HEK293 (cell line): ENCODE data around the gene MAP3K6.

Source experiments
- CTCF ChIA-PET: fragments of 350-600 bp; formaldehyde crosslinking; extraction: SDS; loops from one replicate; lab custom pipeline; 2021; ENCODE audit warnings: antibody characterized with exemption; lab: Yijun Ruan, JAX
- POLR2A ChIA-PET: fragments of 300-600 bp; formaldehyde crosslinking; extraction: SDS; loops from one replicate; lab custom pipeline; 2020; ENCODE audit warnings: antibody characterized with exemption, inconsistent platforms; lab: Yijun Ruan, JAX
- H3K27ac ChIP-seq: fragments of 200-500 bp; sonication (Bioruptor generic); 2 replicates; pipeline ENCODE4 v1.5.1; 2014; ENCODE audit warnings: low read depth, low read length, control low read depth, inconsistent platforms; ENCODE audit errors: extremely low read depth
- H3K36me3 ChIP-seq, 2 experiments: fragments of 200-500 bp in 1 of 2; sonication (Bioruptor generic) in 1 of 2; 1 replicate in 1 of 2; 2 replicates in 1 of 2; pipeline ENCODE4 v1.5.1; 2014 to 2017; ENCODE audit warnings: inconsistent platforms in 2 of 2, low read length in 2 of 2; ENCODE audit not compliant: control insufficient read depth in 2 of 2, insufficient read depth in 1 of 2
- H3K4me1 ChIP-seq: fragments of 200-500 bp; sonication (Bioruptor generic); 2 replicates; pipeline ENCODE4 v1.5.1; 2014; ENCODE audit warnings: mild to moderate bottlenecking, low read length, inconsistent platforms; ENCODE audit not compliant: control insufficient read depth, insufficient read depth
- H3K4me3 ChIP-seq: 2 replicates; pipeline ENCODE4 v1.5.1; 2011; ENCODE audit warnings: low read depth, mild to moderate bottlenecking, control low read depth, low read length, moderate library complexity
- H3K9me3 ChIP-seq: fragments of 200-500 bp; sonication (Bioruptor generic); 2 replicates; pipeline ENCODE4 v1.5.1; 2014; ENCODE audit warnings: low read depth, low read length, inconsistent platforms; ENCODE audit not compliant: control insufficient read depth, insufficient read depth
- CTCF ChIP-seq: fragments of 450-650 bp; formaldehyde crosslinking; IDR thresholded peaks from 2 replicates; pipeline ENCODE4 v1.5.1; 2016; ENCODE audit warnings: missing biosample characterization, missing genetic modification characterization
- GLIS2 ChIP-seq: fragments of 450-650 bp; formaldehyde crosslinking; IDR thresholded peaks from 2 replicates; pipeline ENCODE4 v1.5.1; 2016; ENCODE audit warnings: missing biosample characterization, missing genetic modification characterization
- IKZF3 ChIP-seq: fragments of 450-650 bp; IDR thresholded peaks from 2 replicates; pipeline ENCODE4 v1.5.0; 2018; ENCODE audit warnings: missing biosample characterization, mild to moderate bottlenecking, missing genetic modification characterization, moderate library complexity
- OSR2 ChIP-seq: fragments of 450-650 bp; formaldehyde crosslinking; IDR thresholded peaks from 2 replicates; pipeline ENCODE4 v1.5.1; 2016; ENCODE audit warnings: missing biosample characterization, missing genetic modification characterization
- PRDM1 ChIP-seq: fragments of 450-650 bp; formaldehyde crosslinking; IDR thresholded peaks from 2 replicates; pipeline ENCODE4; 2016; ENCODE audit warnings: missing biosample characterization, missing genetic modification characterization
- SCRT1 ChIP-seq: fragments of 450-650 bp; formaldehyde crosslinking; IDR thresholded peaks from 2 replicates; pipeline ENCODE4 v1.5.1; 2016; ENCODE audit warnings: missing biosample characterization, missing genetic modification characterization, borderline replicate concordance
- TRIM28 ChIP-seq: IDR thresholded peaks from 2 replicates; pipeline ENCODE4 v1.6.1; 2011; ENCODE audit warnings: low read length, control low read depth, borderline replicate concordance
- YY2 ChIP-seq: fragments of 450-650 bp; formaldehyde crosslinking; IDR thresholded peaks from 2 replicates; pipeline ENCODE4 v1.5.1; 2016; ENCODE audit warnings: missing biosample characterization, missing genetic modification characterization
- ZBTB17 ChIP-seq: fragments of 450-650 bp; formaldehyde crosslinking; IDR thresholded peaks from 2 replicates; pipeline ENCODE4 v1.5.1; 2016; ENCODE audit warnings: missing biosample characterization, missing genetic modification characterization
- ZBTB21 ChIP-seq: fragments of 450-650 bp; formaldehyde crosslinking; IDR thresholded peaks from 2 replicates; pipeline ENCODE4 v1.5.1; 2017; ENCODE audit warnings: missing biosample characterization, missing genetic modification characterization
- ZBTB48 ChIP-seq: fragments of 450-650 bp; formaldehyde crosslinking; IDR thresholded peaks from 2 replicates; pipeline ENCODE4 v1.5.1; 2016; ENCODE audit warnings: missing biosample characterization, missing genetic modification characterization
- ZEB2 ChIP-seq: fragments of 450-650 bp; formaldehyde crosslinking; IDR thresholded peaks from 2 replicates; pipeline ENCODE4 v1.5.1; 2016; ENCODE audit warnings: missing biosample characterization, missing genetic modification characterization
- ZFP3 ChIP-seq: fragments of 450-650 bp; formaldehyde crosslinking; IDR thresholded peaks from 2 replicates; pipeline ENCODE4 v1.5.1; 2016; ENCODE audit warnings: low read depth, missing biosample characterization, missing genetic modification characterization
- ZNF146 ChIP-seq: fragments of 450-650 bp; formaldehyde crosslinking; IDR thresholded peaks from 2 replicates; pipeline ENCODE4 v1.5.1; 2016; ENCODE audit warnings: missing biosample characterization, missing genetic modification characterization
- ZNF2 ChIP-seq: fragments of 450-650 bp; formaldehyde crosslinking; IDR thresholded peaks from 2 replicates; pipeline ENCODE4 v1.5.1; 2016; ENCODE audit warnings: missing biosample characterization, missing genetic modification characterization
- ZNF292 ChIP-seq: fragments of 450-650 bp; formaldehyde crosslinking; IDR thresholded peaks from 2 replicates; pipeline ENCODE4 v1.5.1; 2016; ENCODE audit warnings: low read depth, missing biosample characterization, missing genetic modification characterization, borderline replicate concordance
- ZNF366 ChIP-seq: fragments of 450-650 bp; formaldehyde crosslinking; conservative IDR thresholded peaks from 2 replicates; pipeline ENCODE4 v1.5.1; 2016; ENCODE audit warnings: missing biosample characterization, missing genetic modification characterization
- ZNF544 ChIP-seq: fragments of 450-650 bp; formaldehyde crosslinking; IDR thresholded peaks from 2 replicates; pipeline ENCODE4 v1.5.0; 2017; ENCODE audit warnings: missing biosample characterization, missing genetic modification characterization
- ZNF600 ChIP-seq: fragments of 450-650 bp; formaldehyde crosslinking; IDR thresholded peaks from 2 replicates; pipeline ENCODE4 v1.5.1; 2016; ENCODE audit warnings: missing biosample characterization, missing genetic modification characterization
- ZNF654 ChIP-seq: fragments of 450-650 bp; formaldehyde crosslinking; IDR thresholded peaks from 2 replicates; pipeline ENCODE4 v1.5.1; 2016; ENCODE audit warnings: low read depth, missing biosample characterization, missing genetic modification characterization
- ZNF776 ChIP-seq: fragments of 450-650 bp; formaldehyde crosslinking; IDR thresholded peaks from 2 replicates; pipeline ENCODE4 v1.5.0; 2017; ENCODE audit warnings: missing biosample characterization, missing genetic modification characterization, borderline replicate concordance
- TF ChIP-seq, protein P1 (sequence below): fragments of 450-650 bp; formaldehyde crosslinking; IDR thresholded peaks from 2 replicates; pipeline ENCODE4 v1.5.1; 2016; ENCODE audit warnings: missing biosample characterization, missing genetic modification characterization, low read depth
- TF ChIP-seq, protein P2 (sequence below): fragments of 450-650 bp; formaldehyde crosslinking; IDR thresholded peaks from 2 replicates; pipeline ENCODE4 v1.5.1; 2017; ENCODE audit warnings: missing biosample characterization, missing genetic modification characterization
- TF ChIP-seq, protein P3 (sequence below): fragments of 450-650 bp; formaldehyde crosslinking; IDR thresholded peaks from 2 replicates; pipeline ENCODE4 v1.5.1; 2016; ENCODE audit warnings: missing biosample characterization, missing genetic modification characterization

MAP3K6 gene

DNA sequence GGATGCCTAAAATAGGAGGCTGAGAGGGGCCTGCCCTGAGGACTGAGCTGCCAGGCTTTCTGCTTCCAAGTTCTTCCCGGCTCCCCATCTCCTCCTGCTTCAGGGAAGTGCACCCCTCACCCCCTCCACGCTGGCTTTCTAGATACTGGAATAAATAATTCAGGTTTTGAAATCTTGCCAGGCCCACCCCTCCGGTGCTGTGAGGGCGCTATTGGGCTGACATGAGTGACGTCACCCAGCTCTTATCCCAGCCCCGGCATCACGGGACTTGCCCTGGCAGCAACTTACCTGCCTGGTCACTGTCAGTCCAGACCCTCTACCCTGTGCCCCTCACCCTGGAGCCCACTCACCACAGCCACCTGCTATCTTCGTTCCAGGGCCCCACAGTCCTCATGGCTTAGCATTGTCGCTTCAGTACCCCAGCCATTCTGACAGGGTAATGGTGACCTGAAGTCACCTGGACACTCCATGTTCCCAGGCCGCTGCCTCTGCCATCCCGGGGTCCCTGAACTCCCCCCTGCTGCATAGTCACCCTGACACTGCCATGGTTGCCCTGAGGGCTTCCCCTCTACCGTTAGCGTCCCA, 24.8 kb upstream of the MAP3K6 start (continued):
- TF ChIP-seq ZBTB21 (tag by site-specific recombination) (peak; percentile 20; the same call in 1 of the 2 replicates), ZFP3 (tag by site-specific recombination) (no peak), SCRT1 (tag by site-specific recombination) (no peak), ZBTB17 (tag by site-specific recombination) (no peak)

GRCh38 chr1:27388337-27389005, 21.7 kb upstream of the MAP3K6 start:
- no peaks in the 10 kb centered on the region for H3K9me3 ChIP-seq
- H3K36me3 ChIP-seq: no peaks in the 10 kb centered on the region
- no peak overlapping the region for H3K27ac ChIP-seq
- peak; percentile 85 for TF ChIP-seq IKZF3
- TF ChIP-seq ZNF292 (tag by site-specific recombination): no peak
- no peak for TF ChIP-seq ZNF600 (tag by site-specific recombination)
- no peak for TF ChIP-seq PRDM1 (tag by site-specific recombination)
- no peak for TF ChIP-seq ZNF544 (tag by site-specific recombination)
- peak; percentile 38; the same call in 1 of the 2 replicates for TF ChIP-seq ZBTB48 (tag by site-specific recombination)
- peak; percentile 39; the same call in 1 of the 2 replicates for TF ChIP-seq ZNF366 (tag by site-specific recombination)
- TF ChIP-seq, protein P1, sequence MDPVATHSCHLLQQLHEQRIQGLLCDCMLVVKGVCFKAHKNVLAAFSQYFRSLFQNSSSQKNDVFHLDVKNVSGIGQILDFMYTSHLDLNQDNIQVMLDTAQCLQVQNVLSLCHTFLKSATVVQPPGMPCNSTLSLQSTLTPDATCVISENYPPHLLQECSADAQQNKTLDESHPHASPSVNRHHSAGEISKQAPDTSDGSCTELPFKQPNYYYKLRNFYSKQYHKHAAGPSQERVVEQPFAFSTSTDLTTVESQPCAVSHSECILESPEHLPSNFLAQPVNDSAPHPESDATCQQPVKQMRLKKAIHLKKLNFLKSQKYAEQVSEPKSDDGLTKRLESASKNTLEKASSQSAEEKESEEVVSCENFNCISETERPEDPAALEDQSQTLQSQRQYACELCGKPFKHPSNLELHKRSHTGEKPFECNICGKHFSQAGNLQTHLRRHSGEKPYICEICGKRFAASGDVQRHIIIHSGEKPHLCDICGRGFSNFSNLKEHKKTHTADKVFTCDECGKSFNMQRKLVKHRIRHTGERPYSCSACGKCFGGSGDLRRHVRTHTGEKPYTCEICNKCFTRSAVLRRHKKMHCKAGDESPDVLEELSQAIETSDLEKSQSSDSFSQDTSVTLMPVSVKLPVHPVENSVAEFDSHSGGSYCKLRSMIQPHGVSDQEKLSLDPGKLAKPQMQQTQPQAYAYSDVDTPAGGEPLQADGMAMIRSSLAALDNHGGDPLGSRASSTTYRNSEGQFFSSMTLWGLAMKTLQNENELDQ (tag by site-specific recombination): no peak
- peak; percentile 73 for TF ChIP-seq ZNF2 (tag by site-specific recombination)
- TF ChIP-seq CTCF (tag by site-specific recombination): peak; percentile 52
- TF ChIP-seq YY2 (tag by site-specific recombination): no peak
- no peak for TF ChIP-seq ZNF146 (tag by site-specific recombination)
- TF ChIP-seq ZNF776 (tag by site-specific recombination): no peak
- TF ChIP-seq, protein P2, sequence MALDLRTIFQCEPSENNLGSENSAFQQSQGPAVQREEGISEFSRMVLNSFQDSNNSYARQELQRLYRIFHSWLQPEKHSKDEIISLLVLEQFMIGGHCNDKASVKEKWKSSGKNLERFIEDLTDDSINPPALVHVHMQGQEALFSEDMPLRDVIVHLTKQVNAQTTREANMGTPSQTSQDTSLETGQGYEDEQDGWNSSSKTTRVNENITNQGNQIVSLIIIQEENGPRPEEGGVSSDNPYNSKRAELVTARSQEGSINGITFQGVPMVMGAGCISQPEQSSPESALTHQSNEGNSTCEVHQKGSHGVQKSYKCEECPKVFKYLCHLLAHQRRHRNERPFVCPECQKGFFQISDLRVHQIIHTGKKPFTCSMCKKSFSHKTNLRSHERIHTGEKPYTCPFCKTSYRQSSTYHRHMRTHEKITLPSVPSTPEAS (tag by site-specific recombination): peak; percentile 71; the same call in 1 of the 2 replicates
- TF ChIP-seq GLIS2 (tag by site-specific recombination): no peak
- TF ChIP-seq TRIM28: peak; percentile 13; the same call in 1 of the 2 replicates
- TF ChIP-seq, protein P3, sequence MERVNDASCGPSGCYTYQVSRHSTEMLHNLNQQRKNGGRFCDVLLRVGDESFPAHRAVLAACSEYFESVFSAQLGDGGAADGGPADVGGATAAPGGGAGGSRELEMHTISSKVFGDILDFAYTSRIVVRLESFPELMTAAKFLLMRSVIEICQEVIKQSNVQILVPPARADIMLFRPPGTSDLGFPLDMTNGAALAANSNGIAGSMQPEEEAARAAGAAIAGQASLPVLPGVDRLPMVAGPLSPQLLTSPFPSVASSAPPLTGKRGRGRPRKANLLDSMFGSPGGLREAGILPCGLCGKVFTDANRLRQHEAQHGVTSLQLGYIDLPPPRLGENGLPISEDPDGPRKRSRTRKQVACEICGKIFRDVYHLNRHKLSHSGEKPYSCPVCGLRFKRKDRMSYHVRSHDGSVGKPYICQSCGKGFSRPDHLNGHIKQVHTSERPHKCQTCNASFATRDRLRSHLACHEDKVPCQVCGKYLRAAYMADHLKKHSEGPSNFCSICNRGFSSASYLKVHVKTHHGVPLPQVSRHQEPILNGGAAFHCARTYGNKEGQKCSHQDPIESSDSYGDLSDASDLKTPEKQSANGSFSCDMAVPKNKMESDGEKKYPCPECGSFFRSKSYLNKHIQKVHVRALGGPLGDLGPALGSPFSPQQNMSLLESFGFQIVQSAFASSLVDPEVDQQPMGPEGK (tag by site-specific recombination): peak; percentile 37; the same call in 1 of the 2 replicates
- peak; percentile 87 for TF ChIP-seq ZEB2 (tag by site-specific recombination)
- TF ChIP-seq ZNF654 (tag by site-specific recombination): peak; percentile 60
- TF ChIP-seq OSR2 (tag by site-specific recombination): no peak
- TF ChIP-seq, all 188 proteins: peak for 10
- CTCF ChIA-PET: interaction anchor here (0.6 to 8.9 kb wide), 22 partner anchors 10 to 289 kb away, joined by 3 to 129 read pairs (median 5); partner anchors contain the start of gene MAP3K6
- POLR2A ChIA-PET: interaction anchor here (1.0 kb wide), 1 partner anchor 22 kb away, joined by 4 read pairs; the partner anchor contains the start of gene MAP3K6
- no peaks in the 10 kb centered on the region for H3K4me1 ChIP-seq
- no peak overlapping the region for H3K4me3 ChIP-seq
